HG03442 (cell line): Measurements from ENCODE around the gene TYROBP.
"Not testable (repeated sequence)": the region's sequence is repeated elsewhere in the genome, so short reads cannot be mapped to it uniquely, and the experiment has no call there.

Experiments
- ATAC-seq: cut with Tn5 transposase; IDR thresholded peaks from one replicate; pipeline ENCODE4 v1.9.1; 2021; ENCODE audit warnings: mild to moderate bottlenecking, moderate library complexity; ENCODE audit not compliant: unreplicated experiment

TYROBP gene

GRCh38 chr19:35908010-35908441 lies at the start of gene TYROBP:
Gene TYROBP (minus strand): TSS chr19:35908295. CDS start chr19:35908228, 67 bp downstream.
- no peak for ATAC-seq

GRCh38 chr19:35957411-35957810 lies 49.3 kb upstream of the TYROBP start:
- ATAC-seq = not testable (repeated sequence)

DNA sequence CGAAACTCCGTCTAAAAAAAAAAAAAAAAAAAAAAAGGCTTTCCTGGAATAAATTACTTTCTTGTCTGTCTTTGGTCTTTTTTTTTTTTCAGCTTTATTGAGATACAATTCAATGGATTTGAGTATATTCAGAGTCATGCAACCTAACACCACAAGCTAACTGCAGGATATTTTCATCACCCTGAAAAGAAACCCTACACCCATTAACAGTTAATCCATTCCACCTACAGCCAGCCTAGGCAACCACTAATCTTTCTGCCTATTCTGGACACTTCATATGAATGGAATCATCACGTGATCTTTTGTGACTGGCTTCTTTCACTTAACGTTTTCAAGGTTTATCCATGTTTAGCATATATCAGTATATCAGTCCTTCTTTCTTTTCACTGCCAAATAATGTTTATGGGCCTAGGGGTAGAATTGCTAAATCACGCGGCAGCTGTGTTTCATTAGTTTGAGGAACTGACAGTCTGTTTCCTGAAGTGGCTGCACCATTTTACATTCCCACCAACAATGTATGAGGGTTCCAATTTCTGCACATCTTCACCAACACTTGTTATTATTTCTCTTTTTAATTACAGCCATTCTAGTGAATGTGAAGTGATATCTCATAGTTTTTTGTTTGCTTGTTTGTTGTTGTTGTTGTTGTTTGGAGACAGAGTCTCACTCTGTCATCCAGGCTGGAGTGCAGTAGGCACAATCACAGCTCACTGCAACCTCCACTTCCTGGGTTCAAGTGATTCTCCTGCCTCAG lies 48.0 kb upstream of the TYROBP start:
- no peak for ATAC-seq

GRCh38 chr19:35949131-35949530 lies 41.0 kb upstream of the TYROBP start:
- ATAC-seq = no peak

DNA sequence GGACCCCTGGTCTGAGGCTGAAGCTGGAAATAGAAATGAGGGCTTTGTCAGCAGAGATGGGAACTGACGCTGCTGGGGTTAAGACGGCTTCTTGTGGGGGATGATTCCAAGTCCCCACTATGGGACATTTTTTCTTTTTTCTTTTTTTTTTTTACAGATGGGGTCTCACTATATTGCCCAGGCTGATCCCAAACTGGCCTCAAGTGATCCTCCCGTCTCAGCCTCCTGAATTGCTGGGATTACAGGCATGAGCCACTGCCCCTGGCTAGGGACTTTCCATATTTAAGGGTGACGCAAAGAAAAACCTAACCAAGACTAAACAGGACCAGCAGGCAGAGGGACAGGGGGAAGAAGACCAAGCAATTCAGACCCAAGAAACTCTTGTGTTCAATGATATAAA lies 38.1 kb upstream of the TYROBP start:
- no peak for ATAC-seq

- no peak for ATAC-seq
Measured at GRCh38 chr19:35945121-35945790, 37.2 kb upstream of the TYROBP start.

GRCh38 chr19:35944556-35944955 lies 36.5 kb upstream of the TYROBP start:
- no peak for ATAC-seq

DNA sequence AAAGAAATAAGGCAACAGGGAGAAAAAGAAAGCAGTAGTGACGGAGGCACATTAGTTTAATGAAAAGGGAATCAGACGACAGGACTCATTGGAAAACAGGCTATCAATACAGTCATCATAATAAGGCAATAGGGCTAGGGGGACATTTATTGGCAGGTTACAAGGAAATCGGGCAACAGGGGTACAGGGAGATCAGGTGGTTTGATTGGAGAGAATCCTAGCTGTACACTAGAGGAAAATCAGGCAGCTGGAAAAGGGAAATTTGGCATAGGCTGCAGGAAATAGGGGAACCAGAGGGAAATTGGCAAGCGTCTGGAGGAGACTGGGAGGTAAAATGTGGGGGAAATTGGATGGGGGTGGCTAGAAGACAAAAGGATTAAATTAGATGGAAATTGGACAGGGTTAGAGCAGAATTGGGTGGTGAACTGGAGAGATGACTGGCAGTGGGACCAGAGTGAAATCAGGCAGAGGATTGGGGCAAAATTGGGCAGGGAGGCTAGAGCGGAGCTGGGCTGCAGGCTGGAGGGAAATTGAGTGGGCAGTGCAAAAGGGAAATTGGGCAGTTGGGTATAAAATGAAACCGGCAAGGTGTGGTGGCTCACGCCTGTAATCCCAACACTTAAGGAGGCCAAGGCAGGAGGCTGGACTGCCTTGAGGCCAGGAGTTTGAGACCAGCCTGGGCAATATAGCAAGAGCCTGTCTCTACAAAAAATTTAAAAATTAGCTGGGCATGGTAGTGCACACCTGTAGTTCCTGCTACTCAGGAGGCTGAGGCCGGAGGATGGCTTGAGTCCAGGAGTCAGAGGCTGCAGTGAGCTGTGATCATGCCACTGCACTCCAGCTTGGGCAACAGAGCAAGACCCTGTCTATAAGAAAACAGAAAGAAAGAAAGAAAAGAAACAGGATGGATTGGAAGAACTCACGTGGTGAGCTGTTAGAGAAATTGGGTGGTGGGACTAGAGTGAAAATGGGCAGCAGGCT lies 35.5 kb upstream of the TYROBP start:
- no peak for ATAC-seq

DNA sequence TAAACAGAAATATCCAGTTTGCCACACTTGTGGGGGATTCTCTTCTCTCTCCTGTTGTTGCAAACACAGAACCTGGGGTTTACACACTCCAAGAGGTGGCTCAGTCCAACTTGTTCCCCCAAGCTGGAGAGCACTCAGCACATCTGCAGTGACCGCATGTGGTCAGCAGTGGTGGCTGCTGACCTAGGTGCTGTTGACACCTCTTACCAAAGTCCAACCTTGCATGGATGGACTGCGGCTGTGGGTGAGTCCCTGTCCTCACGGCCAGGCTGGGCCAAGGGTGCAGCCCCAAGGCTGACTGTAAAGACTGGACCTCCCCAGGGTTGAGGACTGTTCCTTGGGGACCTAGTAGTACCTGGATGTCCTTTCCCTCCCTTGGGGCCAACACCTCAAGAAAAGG lies 34.1 kb upstream of the TYROBP start:
- no peak for ATAC-seq

- ATAC-seq = no peak
Measured at GRCh38 chr19:35940839-35941238, 32.7 kb upstream of the TYROBP start.

- no peak for ATAC-seq
Measured at GRCh38 chr19:35940078-35940775, 32.1 kb upstream of the TYROBP start.

GRCh38 chr19:35939307-35940077 lies 31.4 kb upstream of the TYROBP start:
- no peak for ATAC-seq

DNA sequence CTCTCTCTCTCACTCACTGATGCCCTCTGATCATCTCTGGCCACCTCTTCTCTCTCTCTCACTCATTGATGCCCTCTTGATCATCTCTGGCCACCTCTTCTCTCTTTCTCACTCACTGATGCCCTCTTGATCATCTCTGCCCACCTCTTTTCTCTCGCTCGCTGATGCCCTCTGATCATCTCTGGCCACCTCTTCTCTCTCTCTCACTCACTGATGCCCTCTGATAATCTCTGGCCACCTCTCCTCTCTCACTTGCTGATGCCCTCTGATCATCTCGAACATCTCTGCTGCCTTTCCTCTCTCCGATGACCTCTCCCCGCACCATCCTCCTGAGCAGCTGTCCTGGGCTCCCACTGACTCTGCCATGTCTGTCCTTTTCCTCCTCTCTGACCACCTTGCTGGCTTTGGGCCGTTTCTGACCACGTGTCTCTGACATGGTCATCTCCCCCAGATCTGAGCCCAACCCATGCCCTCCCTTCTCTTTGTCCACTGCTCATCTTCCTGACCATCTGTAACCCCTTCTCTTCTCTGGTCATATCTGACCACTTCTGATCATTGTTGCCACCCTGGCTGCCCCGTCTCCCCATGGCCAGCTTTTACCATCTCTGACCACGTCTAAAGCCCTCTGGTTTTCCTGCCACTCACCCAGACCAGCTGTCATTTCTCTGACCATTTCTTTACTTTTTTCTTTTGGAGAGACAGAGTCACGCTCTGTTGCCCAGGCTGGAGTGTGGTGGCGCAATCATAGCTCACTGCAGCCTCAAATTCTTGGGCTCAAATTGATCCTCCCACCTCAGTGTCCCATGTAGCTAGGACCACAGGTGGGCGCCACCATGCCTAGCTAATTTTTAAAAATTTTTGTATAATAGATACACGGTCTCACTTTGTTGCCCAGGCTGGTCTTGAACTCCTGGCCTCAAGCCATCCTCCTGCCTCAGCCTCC lies 30.5 kb upstream of the TYROBP start:
- no peak for ATAC-seq

GRCh38 chr19:35937345-35938281 lies 29.5 kb upstream of the TYROBP start:
- no peak for ATAC-seq

DNA sequence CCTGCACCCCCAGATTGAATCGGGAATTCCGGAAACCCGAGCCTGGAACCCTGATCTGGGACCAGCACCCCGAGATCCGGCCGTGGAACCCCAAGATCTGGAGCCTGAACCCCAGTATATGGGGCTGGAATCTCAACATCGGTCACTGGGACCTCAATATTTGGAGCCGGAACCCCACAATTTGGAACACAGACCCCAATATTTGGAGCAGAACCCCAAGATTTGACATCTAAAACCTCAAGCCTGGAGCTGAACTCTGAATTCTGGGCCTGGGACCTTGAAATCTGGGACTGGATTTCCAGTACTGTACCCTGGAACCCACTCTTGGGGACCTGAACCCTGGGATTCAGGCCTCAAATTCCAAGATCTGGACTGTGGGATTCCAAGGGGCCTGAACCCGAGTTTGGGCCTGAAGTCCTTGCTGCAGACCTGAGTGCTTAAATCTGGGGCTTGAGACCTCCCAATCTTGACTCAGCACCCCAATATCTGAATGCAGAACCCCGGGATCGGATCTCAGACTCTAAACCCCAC lies 28.7 kb upstream of the TYROBP start:
- no peak for ATAC-seq

- ATAC-seq = no peak
Measured at GRCh38 chr19:35935911-35936737, 28.0 kb upstream of the TYROBP start, which contains the start of gene LRFN3. Gene LRFN3 (plus strand): TSS chr19:35936374. CDS start chr19:35939426, 3,052 bp downstream.
